Glomerular visceral epithelial cell (primary cell): ENCODE data around the gene NUBP2.
"Not testable (repeated sequence)": the region's sequence is repeated elsewhere in the genome, so short reads cannot be mapped to it uniquely, and the experiment has no call there.

Experiments used
- DNase-seq: peaks from one replicate; pipeline ENCODE4 v3.0.0-alpha.2; 2016; ENCODE audit errors: extremely low spot score

The NUBP2 gene

DNA sequence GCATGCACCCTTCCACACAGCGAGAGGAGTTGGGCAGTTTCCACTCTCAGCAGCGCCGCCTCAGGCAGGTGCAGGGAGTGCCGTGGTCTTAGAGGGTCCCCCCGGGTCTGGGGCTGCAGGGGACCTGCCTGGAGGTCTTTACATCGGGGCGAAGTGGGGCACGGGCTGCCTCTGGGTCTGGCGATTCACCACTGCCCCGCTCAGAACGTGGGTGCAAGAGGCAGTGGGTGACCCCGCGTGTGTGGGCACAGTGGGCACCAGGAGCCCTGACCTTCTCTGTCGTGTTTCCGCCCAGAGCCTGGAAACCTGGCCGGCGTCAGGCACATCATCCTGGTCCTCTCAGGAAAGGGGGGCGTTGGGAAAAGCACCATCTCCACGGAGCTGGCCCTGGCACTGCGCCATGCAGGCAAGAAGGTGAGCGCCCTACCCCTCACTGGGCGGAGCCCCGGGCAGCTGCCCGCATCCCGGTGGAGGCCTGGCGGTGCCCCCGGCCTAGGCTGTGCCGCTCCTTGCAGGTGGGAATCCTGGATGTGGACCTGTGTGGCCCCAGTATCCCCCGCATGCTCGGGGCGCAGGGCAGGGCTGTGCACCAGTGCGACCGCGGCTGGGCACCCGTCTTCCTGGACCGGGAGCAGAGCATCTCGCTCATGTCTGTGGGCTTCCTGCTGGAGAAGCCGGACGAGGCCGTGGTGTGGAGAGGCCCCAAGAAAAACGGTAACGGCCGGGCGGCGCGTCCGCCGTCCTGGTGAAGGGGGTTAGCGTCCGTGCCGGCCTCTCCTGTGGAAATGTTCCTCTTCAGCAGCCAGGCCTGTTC, 3.7 kb downstream of the NUBP2 start:
- DNase-seq, result no peak

DNA sequence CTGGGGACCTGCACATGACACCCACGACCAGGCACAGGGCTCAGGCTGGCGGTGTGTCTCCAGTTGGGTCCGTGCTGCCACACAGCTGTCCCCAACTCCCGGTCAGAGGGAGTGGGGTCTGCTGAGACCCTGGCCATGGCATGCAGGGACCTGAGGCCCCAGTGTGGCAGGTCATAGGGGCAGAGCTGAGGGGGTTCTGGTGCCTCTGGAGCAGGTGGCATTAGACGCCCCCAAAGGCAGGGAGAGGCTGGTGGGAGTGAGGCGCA, 4.2 kb downstream of the NUBP2 start:
- no peak for DNase-seq

DNA sequence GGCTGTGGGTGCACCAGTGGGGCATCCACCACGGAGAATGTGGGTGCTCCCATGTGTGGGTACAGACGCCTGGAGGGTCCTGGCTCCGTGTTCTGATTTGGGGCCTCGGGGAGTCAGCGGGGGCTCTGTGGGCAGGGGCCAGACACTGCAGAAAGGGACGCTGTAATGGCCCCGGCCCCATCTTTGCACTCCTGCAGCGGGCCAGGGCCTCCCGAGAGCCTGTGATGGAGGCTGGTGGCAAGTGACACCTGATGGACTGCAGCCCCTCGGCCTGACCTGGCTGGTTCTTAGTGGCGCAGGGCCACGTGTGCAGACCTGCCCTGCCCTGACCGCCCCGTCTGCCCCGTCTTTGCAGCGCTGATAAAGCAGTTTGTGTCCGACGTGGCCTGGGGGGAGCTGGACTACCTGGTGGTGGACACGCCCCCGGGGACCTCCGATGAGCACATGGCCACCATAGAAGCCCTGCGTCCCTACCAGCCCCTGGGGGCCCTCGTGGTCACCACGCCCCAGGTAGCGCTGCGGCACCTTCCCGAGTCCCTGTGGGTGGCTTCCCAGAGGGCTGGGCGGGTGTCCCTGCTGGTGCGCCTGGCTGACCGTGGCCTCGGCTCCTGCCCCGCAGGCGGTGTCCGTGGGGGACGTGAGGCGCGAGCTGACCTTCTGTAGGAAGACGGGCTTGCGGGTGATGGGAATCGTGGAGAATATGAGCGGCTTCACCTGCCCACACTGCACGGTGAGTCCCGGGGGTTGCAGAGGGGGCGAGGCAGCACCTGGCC, 4.7 kb downstream of the NUBP2 start:
- no peak for DNase-seq

DNA sequence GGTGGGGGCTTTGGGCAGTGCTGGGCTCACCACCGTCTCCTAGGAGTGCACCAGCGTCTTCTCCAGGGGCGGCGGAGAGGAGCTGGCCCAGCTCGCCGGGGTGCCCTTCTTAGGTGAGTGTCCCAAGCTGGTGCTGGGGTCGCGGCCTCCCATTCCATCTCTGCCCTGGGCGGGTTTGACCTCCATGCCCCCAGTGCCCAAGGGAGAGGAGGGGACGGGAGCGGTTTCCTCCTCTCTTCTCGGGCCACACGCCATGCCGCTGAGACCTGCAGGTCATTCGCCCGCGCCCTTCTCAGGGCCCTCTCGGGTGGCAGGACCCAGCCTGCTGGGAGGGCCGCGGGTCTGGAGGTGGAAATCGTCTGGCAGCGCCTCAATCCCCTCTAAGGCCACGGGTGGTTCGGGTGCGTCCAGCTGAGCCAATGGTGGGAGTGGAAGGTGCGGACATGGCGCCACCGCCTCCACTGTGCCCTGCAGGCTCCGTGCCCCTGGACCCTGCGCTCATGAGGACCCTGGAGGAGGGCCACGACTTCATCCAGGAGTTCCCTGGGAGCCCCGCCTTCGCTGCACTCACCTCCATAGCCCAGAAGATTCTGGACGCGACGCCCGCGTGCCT, 5.4 kb downstream of the NUBP2 start:
- no peak for DNase-seq

DNA sequence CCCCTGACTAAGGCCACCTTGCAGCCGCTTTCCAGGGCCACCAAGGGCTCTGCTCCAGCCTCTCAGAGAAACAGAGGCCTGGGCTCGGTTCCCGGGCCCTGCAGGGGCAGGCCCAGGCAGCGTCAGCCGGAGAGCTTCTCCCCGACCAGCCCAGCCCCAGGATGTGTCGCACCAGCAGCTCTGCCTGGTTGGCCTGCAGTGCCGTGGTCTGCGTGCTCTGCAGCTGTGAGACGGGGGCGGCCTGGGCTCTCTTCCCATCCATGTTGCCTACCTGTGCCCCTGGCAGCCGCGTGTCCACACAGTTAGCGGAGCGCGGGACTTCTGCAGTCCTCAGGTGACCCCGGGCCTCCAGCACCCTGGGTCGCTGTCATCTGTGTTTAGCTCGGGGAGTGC, 5.9 kb downstream of the NUBP2 start:
- no peak for DNase-seq

DNA sequence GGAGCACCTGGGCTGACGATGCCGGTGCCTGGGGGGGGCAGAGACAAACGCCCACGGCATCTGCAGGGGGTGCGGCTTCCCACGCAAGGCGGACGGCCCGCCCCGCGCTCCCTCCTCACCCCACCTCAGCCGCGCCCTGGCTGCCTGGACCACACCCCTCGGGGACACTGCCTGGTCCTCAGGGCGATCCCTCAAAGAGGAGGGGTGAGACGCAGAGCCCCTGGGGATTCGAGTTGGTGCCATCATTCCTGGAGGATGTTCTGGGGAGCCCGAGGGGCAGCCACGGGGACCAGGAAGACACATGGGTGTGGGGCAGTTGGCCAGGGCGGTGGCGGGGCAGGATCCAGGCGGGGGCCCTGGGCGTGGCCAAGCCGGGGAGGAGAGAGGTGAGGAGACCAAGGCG, 6.9 kb downstream of the NUBP2 start:
- no peak for DNase-seq

DNA sequence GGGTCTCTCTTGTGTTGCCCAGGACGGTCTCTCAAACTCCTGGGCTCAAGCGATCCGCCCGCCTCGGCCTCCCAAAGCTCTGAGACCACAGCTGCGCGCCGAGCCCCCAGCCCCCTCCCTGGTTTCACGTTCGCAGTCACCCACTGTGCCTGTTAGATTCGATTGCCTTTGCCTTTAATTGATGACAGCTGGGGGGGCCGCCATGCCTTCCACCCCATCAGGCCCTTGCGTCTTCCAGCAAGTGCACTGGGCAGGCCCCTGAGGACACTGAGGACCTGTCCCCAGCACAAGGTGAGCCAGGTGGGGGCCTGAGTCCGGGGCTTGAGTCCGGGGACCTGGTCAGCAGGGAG, 7.5 kb downstream of the NUBP2 start:
- DNase-seq, result no peak

DNA sequence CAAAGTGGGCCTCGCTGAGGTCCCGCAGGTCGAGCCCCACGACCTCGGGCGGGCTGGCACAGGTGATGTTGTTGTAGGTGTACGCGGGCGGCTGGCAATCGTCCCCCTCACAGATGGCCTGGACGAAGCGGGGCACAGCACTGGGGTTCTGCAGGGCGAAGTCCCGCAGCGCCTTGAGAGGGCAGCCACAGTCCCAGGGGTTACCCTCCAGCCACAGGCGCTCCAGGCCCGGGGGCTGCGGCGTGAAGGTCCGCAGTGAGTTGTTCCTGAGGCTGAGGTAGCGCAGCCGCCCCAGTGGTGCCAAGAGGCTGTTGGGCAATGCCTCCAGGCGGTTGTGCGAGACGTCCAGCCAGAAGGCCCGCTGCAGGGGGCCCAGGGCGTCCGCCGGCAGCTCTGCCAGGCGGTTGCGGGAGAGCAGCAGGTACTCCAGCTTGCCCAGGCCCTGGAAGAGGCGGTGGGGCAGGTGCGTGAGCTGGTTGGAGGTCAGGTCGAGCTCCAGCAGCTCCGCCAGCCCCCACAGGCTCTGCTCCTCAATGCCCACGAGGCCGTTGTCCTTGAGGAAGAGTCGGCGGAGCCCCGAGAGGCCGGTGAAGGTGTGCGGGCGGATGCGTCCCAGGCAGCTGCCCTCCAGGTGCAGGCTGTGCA, 8.0 kb downstream of the NUBP2 start:
- no peak for DNase-seq

DNA sequence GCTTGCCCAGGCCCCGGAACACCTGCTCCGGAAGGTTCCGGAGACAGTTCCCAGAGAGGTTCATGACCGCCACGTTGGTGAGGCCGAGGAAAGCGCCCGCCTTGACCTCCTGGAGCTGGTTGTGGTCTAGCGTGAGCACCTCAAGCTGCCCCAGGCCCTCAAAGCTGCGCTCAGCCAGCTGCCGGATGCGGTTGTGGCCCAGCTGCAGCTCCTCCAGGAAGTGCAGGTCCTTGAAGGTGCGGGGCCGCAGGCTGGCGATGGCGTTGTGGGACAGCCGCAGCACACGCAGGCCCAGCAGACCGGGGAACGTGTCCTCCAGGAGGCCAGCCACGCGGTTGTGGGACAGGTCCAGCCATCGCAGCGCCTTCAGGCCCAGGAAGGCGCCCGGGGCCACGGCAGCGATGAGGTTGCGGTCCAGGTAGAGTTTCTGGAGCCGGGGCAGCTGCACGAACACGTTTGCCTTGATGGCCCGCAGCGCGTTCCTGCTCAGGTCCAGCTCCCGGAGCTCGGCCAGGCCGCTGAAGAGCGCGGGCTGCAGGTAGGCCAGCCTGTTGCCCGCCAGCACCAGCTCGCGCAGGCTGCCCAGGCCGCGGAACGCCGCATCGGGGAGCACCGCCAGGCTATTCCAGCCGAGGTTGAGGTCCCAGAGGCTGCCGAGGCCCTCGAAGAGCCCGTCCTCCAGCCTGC, 8.6 kb downstream of the NUBP2 start:
- DNase-seq, result no peak

DNA sequence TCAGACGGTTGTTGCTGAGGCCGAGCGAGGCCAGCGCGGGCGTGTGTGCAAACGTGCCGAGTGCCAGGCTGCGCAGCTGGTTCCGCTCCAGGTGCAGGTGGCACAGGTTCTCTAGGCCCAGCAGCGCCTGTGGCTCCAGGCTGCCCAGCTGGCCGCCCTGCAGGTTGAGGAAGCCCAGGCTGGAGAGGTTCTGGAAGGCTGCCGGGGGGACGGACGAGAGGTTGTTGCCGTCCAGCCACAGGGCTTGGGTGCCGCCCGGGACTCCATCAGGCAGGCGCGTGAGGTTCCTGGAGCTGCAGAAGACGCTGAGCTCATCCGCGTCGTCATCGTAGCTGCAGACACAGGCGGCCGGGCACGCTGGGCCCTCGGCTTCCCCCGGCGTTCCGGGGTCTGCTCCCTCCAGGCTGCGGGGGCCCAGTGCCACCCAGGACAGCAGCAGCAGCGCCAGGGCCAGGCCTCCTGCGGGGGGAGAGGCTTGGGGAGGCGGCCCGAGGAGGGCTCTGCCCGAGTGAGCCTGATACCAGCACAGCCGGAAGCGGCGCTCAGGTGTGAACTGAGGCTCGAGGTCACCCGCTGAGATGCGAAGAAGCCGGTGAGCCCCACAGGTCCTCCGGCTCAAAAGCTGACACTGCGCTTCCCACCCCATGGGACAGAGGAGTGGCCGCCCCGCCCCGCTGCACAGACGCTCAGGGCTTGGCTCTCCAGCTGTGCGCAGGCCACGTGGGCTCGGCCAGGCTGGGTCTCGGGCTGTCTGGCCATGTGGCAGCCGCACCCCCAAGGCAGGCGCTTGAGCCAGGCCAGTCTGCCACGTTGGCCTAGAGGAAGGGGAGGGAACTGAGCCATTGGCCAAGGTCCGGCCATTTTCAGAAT, 9.4 kb downstream of the NUBP2 start:
- DNase-seq, result no peak

DNA sequence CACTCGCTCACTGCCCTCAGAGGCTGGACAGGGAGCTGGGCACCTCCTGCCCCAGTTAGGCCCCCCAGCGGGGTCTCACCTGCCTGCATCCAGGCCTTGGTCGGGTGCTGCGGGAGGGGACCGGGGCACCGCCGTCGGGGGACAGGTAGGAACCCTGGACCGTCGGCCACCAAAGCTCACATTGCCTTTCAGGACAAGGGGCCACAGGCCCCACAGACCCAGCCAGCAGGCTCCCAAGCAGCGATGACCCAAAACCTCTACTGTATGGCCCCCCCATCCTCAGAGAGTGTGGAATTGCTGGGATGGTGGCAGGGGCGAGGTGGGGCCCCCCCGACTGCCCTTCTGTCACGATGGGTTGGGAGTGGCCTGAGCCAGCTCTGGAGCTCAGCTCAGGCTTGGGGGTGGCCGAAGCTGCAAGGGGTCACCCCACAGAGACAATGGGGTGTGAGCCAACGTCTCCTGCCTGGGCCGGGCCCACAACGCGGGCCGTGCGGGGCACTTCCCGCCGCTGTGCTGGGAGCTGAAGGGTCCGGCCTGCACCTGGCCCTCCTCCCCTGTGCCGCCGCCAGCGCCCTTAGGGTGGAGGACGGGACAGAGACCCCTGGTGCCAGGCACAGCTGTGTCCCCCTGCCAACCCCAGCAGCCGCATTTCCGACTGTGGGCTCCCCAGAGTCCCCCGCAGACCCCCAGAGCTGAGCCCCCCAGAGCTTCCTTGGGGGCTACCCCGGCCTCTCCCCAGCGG, 10.2 kb downstream of the NUBP2 start:
- no peak for DNase-seq

DNA sequence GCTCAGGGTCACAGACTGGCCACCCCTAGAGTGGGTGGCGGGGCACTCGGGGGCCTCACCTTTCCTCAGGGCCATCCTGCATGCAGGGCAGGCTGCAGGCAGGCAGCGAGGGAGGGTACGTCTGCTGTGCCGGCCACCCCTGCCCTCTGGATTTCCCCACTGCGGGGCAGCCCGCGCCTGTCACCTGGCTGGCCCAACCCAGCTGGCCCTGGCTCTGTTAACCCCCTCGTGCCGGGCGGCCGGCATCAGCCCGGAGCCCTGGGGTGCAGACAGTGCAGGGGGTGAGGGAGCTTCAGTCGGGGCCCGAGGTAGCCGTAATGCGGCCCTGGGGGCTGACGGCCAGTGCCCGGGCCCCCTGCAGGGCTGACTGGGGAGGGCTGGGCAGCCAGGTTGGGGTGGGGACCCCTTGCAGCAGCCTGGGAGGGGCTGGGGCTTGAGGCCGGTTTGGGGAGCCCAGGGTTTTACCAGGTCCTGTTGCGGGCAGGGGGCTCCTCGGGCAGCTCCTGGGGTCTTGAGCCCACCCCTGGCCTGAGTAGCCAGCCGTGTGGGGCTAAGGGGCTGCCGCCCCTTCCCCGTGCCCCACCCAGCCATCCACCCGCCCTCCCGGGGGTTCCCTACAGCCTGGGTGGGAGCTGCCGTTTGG, 10.9 kb downstream of the NUBP2 start, which contains the start of gene IGFALS:
Gene IGFALS, minus strand, starts transcription at position 128 of the 643 bp plus-strand sequence. Its CDS starts 53 bp downstream, at position 75.
- DNase-seq, result no peak

DNA sequence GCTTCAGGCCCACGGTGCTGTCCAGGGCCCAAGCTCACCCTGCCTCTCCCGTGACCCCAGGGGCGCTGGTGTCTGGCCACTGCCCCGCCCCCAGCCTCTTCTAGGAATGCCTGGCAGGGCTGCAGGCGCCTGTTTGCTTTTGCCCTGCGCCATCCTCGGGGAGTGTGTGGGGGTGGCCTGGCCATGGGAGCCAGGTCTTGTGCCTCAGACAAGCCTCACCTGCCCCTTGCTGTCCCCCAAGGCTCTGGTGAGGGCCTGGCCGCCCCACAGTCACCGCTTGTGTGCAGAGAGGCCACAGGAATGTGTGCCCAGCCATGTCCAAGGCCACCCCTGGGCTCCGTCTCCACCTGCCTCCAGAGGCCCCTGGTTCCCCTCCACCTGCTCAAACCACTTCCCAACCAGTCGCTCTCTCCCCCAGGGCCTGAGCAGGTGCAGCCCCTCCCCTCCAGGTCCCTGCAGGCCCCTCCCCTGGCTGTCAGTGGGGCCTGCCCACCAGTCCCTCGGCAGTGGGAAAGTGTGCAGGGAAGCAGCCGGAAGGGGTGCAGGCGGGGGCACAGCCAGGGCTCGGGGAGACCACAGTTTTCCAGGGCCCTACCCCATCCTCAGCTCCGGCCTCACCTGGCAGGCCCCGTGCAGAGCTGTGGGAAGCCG, 11.6 kb downstream of the NUBP2 start:
- DNase-seq, result no peak

DNA sequence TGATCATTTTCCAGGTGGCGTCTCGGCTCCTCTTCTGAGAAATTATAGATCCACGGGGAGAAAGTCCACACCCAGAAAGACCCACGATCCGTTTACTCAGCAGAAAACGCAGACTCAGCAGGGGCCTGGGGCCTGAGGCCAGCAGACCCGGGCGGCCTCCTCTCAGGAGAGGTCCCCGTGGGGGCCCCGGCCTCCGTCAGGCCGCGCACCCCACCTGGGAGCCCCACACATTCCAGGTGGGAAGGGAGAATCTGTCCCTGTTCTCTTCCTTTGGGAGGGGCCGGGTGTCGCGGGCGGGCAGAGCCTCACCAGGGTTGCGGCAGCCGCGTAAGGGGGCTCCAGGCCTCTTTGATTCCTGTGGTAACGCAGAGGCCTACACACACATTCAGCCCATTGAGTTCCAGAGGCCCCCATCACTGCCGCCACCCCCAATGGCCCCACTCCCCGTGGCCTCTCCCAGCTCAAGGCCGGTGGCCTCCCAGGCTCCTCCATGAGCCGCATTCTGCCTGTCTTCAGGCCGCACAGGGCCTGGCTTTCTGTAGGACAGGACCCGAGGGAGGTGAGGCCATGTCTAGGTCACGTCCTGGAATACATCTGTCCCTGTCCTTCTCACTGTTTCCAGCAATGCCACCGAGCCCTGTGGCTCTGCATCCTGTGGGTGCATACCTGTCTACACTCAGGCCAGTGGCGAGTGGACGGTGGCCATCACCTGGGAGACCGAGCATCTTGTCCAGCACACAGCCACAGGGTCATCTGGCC, 12.3 kb downstream of the NUBP2 start:
- DNase-seq, result no peak

DNA sequence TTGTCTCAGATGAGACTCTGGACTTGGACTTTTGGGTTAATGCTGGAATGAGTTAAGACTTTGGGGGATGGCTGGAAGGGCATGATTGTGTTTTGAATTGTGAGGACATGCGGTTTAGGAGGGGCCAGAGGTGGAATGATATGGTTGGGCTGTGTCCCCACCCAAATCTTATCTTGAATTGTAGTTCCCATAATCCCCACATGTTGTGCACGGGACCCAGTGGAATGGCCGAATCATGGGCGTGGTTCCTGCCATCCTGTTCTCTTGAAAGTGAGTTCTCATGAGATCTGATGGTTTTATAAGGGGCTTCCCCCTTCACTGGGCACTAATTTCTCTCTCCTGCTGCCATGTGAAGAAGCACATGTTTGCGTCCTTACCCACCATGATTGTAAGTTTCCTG, 16.5 kb downstream of the NUBP2 start:
- DNase-seq, result not testable (repeated sequence)

DNA sequence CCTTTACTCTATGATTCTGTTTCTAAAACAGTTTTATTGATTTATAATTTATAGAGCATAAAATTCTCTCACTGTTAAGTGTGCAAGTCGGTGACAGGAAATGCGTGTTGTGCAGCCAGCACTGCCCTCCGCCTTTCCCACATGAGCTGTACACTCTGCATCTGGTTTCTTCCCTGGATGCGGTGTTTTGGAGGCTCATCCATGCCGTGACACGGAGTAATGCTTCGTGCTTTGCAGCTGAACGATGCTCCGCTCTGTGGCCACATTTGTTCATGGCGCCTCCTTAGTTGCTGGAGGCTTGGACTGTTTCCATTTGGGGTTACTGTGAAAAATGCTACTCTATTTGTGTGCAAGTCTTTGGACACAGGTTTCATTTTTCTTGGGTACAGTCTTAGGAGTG, 17.9 kb downstream of the NUBP2 start:
- DNase-seq, result no peak

DNA sequence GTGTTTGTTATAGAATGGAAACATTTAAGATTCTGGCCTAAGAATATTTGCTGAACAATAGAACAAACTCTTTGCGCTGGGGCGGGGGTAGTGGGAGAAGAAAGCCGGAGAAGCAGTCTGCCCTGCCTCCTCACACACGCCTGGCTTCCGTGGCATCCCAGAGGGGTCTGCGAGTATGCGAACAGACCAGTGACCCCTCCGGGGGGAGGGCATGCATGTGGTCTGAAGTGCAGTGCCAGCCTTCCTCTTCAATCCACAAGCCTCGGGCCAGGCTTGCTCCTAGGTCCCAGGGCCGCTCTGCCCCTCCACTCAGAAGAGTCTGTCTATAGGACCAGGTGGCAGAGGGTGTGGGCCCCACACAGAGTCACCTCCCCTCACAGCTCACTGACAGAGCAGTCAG, 24.9 kb downstream of the NUBP2 start:
- no peak for DNase-seq

DNA sequence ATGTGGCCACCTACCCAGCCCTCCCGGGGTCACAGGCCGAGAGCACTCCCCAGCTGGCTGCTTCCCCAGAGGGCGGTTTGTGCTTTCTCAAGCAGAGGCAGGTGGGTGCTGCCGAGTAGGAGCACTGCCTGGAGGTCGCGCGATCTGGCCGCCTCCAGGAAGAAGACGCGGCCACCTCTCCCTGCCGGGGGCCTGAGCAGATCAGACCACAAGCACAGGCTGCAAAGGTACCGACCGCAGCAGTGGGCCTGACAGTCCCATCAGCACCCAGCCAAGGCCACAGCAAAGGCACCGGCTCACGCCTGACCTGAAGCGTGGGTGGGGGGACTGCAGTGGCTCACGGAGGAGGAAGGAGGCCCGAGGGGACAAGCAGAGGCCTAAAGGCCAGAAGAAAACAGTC, 25.9 kb downstream of the NUBP2 start:
- DNase-seq, result no peak
